GM12801 (cell line): ENCODE measurements around the gene CTXN1.

ENCODE experiments used
- CTCF ChIP-seq: IDR thresholded peaks from one replicate; pipeline ENCODE4 v1.5.1; 2011; ENCODE audit warnings: control low read depth; ENCODE audit not compliant: insufficient read length; ENCODE audit errors: extremely low read depth

The CTXN1 gene

GRCh38 chr19:7908078-7908699, 17.7 kb downstream of the CTXN1 start:
- no peak for TF ChIP-seq CTCF

GRCh38 chr19:7907544-7907943, 18.4 kb downstream of the CTXN1 start:
- TF ChIP-seq CTCF, result no peak

- TF ChIP-seq CTCF, result no peak
Observed at GRCh38 chr19:7907122-7907521, 18.8 kb downstream of the CTXN1 start.

DNA sequence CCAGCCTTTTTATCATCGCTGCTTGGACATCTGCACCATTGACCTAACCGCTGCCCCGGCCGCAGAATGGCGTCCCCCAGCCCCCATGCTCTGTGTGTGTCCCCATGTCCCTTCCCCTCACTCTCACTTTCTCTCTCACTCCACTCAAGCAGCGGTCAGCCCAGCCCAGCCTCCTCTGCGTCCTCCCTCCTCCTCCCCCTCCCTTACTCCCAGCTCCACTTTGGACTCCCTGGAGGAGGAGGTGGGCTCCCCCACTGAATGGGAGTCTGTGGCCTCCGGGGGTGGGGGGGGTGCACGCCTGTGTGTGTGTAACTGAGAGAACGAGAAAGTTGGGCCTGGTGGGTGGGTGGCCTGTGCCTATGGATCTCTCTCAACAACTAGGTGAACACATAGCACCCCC, 20.1 kb downstream of the CTXN1 start:
- no peak for TF ChIP-seq CTCF

DNA sequence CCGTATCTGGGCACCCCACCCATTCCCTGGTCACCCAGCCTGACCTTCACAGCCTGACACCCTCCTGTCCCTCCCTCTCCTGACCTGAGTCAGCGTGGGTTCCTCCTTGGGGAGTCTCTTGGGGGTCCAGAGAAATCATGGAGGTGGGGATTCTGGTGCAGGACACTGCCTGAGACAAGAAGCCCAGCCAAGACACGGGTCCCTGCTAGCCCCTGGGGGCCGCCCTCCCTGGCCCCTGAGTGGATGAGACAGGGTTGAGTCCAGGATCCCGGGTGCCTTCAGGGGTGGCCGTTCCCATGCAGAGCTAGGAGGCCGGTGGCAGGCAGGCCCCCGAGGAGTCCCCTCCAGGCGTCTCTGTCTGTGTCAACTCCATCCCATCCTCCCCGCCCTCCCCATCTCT, 20.7 kb downstream of the CTXN1 start:
- TF ChIP-seq CTCF, result no peak

- no peak for TF ChIP-seq CTCF
Observed at GRCh38 chr19:7904074-7905020, 21.6 kb downstream of the CTXN1 start.

DNA sequence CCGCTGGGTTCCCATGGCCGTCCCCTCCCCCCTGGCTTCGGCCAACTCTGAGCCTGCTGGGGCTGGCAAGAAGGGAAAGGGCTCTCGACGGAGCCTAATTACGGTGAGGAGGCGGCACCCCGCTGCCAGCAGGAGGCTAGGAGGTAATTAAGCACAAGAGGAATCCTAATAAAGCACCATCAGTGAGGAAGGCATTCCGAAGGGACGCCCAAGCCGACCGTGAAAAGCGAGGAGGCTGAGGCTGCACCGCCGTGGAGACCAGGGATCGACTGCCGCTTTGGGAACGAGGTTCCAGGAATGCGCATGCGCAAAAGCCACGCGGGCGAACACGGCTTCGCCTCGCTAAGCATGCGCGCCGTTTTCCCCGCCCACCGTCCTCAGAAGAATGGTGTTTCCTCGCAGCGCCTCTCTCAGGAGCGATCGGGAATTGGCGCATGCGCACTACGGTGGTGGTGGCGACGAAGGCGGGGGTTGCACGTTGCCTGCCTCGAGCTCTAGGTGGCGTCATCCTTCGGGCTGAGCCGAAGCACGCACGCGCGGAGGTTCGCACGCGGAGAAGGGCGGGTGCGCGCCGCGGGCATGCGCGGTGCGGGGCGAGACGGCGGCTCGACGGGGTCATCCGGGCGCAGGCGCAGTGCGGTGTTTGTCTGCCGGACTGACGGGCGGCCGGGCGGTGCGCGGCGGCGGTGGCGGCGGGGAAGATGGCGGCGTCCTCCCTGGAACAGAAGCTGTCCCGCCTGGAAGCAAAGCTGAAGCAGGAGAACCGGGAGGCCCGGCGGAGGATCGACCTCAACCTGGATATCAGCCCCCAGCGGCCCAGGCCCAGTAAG, 22.5 kb downstream of the CTXN1 start, which contains the start of gene MAP2K7:
MAP2K7 (plus strand) TSS at position 634 of the 830 bp plus-strand sequence; CDS start at position 702, 68 bp downstream.
- no peak for TF ChIP-seq CTCF
